ENCODE results near the gene CYP24A1.

The CYP24A1 gene

GRCh38 chr20:54172856-54173652 lies 732 bp downstream of the CYP24A1 start:
- DNase-seq = no peak

- DNase-seq = no peak
Observed at GRCh38 chr20:54172532-54172855, 1.3 kb downstream of the CYP24A1 start.

- DNase-seq = no peak
Observed at GRCh38 chr20:54170963-54171362, 2.8 kb downstream of the CYP24A1 start.

- DNase-seq = no peak
Observed at GRCh38 chr20:54170026-54170471, 3.7 kb downstream of the CYP24A1 start.

- no peak for DNase-seq
Observed at GRCh38 chr20:54168961-54169862, 4.6 kb downstream of the CYP24A1 start.

- no peak for DNase-seq
Observed at GRCh38 chr20:54167909-54168872, 5.6 kb downstream of the CYP24A1 start.

- no peak for DNase-seq
Observed at GRCh38 chr20:54166987-54167662, 6.7 kb downstream of the CYP24A1 start.

GRCh38 chr20:54165803-54166202 lies 8.0 kb downstream of the CYP24A1 start:
- DNase-seq = no peak

- no peak for DNase-seq
Observed at GRCh38 chr20:54165014-54165413, 8.8 kb downstream of the CYP24A1 start.

GRCh38 chr20:54163402-54163801 lies 10.4 kb downstream of the CYP24A1 start:
- no peak for DNase-seq

GRCh38 chr20:54162378-54163009 lies 11.3 kb downstream of the CYP24A1 start:
- DNase-seq = no peak

- no peak for DNase-seq
Observed at GRCh38 chr20:54161821-54162149, 12.0 kb downstream of the CYP24A1 start.

GRCh38 chr20:54161008-54161820 lies 12.6 kb downstream of the CYP24A1 start:
- no peak for DNase-seq

GRCh38 chr20:54160065-54161007 lies 13.4 kb downstream of the CYP24A1 start:
- no peak for DNase-seq

GRCh38 chr20:54158856-54159418 lies 14.8 kb downstream of the CYP24A1 start:
- DNase-seq = no peak

- DNase-seq = no peak
Observed at GRCh38 chr20:54158226-54158625, 15.6 kb downstream of the CYP24A1 start.

- no peak for DNase-seq
Observed at GRCh38 chr20:54156981-54157835, 16.6 kb downstream of the CYP24A1 start.

- DNase-seq = no peak
Observed at GRCh38 chr20:54156522-54156921, 17.3 kb downstream of the CYP24A1 start.

All from NCI-H2107 (cell line).